NCI-H2227 (cell line): Measurements from ENCODE around the gene MEI4.
"Not testable (repeated sequence)": the region's sequence is repeated elsewhere in the genome, so short reads cannot be mapped to it uniquely, and the experiment has no call there.

Experiments
- DNase-seq: peaks from one replicate; lab custom pipeline; 2025; ENCODE audit not compliant: unreplicated experiment; lab: John Stamatoyannopoulos, UW

MEI4 gene, protein sequence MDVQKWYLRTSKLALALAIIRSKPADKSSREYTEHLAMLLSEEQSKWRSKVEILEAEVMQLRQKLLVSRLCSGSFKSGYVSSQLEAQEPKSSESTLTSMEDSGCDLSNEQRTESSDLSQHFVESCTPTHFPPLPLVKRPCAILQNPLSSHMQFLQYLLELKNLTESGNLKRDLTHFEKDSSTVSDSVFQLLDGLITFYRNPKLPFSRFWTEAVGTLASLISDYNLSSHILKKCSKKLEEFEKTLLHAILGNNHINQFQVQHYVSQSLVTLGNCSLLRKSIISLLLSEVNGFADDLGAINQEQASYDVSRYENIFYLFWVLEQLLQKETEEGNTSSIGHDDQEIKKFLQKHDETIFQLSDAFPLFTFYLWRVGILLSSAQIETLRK

DNA sequence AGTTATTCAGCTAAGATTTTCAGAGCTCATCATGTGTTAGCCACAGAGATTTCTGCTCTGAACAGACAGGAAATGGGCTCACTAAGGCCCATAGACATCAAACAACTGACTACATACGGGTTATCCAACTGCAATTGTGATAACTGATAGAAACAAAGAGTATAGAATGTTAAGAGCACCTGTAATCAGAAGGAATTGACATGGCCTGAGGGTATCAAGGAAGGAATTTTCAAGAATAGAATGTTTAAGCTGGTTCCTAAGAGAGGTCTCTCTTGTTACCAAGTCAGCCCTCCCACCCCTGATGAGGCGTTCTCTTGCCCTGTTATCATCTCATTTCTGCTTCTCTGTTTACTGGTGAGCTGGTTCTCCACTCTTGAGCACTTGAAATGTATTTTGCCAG, at the start of gene MEI4:
Gene MEI4 (plus strand): TSS at position 301 of the 400 bp plus-strand sequence. CDS start 37,633 bp downstream, outside the sequence.
- DNase-seq: no peak

GRCh38 chr6:77604476-77604875, 48.4 kb upstream of the MEI4 start:
- DNase-seq: no peak

DNA sequence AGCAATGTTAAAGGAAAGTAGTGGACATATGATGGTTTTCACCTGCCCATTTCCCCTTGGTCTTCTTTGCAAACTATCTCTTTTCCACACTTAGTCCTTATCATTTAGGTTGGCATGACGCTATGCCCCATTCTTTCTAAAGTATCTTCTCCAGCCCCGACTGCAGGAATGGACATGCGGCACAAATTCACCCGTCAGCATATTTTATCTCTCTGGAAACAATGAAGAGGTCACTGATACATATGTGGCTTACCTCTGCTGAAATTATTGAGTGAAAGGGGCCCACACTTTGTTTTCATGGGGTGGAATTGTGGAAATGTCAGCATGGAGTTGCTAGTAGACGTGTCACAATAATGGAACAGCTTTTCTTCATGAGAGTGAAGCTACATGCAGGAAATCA, 45.8 kb upstream of the MEI4 start:
- DNase-seq: no peak

GRCh38 chr6:77609106-77609505, 43.7 kb upstream of the MEI4 start:
- DNase-seq: no peak

GRCh38 chr6:77619114-77619513, 33.7 kb upstream of the MEI4 start:
- no peak for DNase-seq

DNA sequence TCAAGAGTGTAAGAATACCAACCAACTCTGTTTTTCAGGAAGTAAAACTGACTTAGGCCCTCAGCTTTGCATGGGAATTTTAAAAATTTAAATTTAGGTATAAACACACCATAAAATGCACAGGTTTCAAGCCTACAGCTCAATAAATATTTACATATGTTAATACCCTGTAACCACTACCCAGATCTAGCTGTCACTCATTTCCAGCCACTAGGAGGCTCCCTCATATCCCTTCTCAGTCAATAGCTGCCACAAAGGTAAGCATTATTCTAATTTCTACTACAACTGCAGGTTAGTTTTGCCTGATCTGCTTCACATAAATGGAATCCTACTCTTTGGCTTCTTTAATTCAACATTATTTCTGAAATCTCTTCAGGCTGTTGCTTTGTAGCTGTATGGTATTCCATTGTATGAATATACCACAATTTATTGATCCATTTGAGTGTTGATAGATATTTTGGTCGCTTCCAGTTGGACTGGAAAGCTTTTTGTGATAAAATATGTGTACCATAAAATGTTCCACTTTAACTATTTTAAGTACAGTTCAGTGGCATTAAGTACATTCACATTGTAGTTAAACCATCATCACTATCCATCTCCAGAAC, 32.5 kb upstream of the MEI4 start:
- DNase-seq: no peak

DNA sequence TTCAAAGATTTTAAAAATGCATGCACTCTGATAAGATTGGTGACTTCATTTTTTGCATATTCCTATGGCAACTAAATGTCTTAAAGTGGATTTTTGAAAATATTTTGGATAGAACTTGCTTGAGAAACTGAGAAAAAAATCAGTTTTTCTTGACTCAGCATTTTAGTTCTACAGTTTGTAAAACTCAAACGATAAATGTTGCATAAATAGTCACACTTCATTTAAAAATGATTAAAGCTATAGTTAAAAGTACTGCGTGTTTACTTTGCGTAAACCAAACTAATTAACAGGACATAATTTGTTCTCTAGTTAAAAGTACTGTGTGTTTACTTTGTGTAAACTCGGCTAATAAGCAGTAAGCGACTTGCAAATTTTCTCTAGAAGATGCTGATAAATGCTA, 28.3 kb upstream of the MEI4 start:
- DNase-seq: no peak

DNA sequence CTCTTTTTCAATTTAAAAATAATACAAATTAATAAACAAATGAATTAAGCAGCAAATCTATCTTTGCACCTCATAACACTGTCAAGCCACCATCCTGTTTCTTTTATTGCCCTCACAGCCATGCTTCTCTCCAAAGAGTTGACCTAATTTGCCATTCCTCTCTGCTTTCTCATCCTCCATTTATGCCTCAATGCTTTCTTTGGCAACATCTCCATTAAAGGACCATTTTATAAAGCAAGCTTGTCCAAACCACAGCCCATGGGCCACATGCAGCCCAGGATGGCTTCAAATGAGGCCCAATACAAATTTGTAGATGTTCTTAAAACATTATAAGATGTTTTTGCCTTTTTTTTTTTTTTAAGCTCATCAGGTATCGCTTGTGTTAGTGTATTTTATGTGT, 26.4 kb upstream of the MEI4 start:
- DNase-seq: no peak

DNA sequence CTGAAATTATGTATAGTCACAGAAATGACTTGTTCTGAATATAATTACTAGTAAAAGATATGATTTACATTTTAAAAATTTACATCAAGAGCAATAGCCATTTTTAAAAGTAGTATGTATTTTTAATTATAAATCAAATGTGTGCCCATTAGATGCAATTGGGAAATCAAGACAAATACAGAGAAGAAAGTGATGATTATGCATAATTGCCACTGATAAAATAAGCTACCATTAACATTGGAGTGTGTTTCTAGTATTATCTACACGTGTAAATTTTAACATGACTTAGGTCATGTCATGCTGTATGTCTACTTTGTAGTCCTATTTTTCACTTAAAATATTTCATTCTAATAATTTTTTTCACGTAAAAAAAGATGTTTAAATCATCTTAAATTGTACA, 22.8 kb upstream of the MEI4 start:
- DNase-seq: no peak

- no peak for DNase-seq
Observed at GRCh38 chr6:77633471-77633870, 19.4 kb upstream of the MEI4 start.

DNA sequence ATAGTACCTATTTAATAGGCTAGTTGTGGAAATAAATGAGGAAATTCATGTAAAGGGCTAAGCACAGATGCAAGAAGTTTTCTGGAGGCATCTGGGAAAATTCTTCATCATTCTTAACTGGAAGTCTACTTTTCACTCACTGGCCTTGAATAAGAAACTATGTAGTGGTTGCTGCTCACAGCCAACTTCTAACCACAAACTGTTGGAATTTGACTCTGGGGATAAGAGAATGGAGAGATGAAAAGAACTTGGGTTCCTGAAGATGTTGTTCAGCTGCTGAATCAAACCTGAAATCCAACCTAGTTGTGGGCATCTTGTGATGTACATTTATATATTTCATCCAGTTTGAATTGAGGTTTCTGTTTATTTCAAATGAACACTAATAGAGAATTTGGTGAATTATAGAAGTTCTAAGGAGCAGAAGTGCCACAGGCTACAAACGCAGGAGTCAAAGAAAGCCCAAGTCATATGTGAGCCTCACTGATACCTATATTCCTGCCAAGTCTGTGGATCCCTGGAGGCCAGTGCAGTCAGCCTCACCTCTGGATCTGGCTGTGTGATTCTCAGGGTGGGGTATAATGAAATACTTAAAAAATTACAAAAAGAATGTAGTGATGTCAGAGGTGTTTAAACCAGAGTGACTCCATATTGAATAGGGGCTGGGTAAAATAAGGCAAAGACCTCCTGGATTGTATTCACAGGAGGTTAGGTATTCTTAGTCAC, 18.7 kb upstream of the MEI4 start:
- no peak for DNase-seq

DNA sequence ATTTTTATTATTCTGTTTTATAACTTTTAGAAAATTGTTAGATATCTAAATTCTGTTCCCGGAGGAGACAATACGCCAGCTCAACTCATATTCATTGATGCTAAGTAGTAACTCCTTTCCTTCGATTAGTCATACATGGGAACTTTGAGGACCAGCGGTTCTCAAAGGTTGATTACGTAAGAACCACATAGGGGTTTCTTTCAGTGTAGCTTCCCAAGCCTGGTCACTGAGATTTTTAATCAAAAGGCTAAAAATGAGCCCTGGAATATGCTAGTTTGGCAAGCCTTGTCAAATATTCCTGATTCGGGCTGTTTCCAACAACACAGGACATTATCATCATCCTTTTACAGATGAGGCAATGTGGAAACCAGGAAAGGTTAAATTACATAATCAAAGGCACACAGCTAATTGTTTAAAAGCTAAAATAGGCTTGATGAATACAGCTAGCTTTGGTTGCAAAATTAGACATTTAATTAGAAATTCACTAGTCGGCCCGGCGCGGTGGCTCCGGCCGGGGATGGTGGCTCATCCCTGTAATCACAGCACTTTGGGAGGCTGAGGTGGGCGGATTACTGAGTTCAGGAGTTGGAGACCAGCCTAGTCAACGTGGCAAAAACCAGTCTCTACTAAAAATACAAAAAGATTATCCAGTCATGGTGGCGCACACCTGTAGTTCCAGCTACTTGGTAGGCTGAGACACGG, 14.6 kb upstream of the MEI4 start:
- no peak for DNase-seq

- DNase-seq: no peak
Observed at GRCh38 chr6:77644102-77644705, 8.6 kb upstream of the MEI4 start.

- peak; percentile 95 for DNase-seq
Observed at GRCh38 chr6:77650098-77650663, 2.7 kb upstream of the MEI4 start.

DNA sequence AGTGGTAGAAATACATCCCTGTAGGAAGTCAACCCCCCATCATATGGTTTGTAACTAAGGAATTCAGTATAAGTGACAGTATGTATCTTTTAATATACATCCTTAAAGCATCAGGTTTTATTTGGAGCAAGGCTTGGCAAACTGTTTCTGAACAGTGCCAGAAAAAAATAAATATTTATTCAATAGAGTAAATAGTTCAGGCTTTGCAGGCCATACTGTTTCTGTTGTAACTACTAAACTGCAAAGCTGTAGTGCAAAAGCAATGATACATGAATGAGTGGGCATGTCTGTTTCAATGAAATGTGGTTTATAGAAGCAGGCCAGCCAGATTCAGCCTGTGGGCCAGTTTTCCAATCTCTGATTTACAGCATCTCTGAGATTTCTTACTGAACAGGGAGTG, 977 bp downstream of the MEI4 start:
- no peak for DNase-seq

DNA sequence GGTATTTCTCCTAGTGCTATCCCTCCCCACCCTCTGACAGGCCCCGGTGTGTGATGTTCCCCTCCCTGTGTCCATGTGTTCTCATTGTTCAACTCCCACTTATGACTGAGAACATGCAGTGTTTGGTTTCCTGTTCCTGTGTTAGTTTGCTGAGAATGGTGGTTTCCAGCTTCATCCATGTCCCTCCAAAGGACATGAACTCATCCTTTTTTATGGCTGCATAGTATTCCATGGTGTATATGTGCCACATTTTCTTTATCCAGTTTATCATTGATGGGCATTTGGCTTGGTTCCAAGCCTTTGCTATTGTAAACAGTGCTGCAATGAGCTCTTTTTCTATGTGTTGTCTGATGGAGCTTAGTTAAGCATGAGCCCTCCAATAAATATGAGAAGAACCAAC, 2.2 kb downstream of the MEI4 start:
- not testable (repeated sequence) for DNase-seq

- no peak for DNase-seq
Observed at GRCh38 chr6:77656999-77657764, 4.3 kb downstream of the MEI4 start.

DNA sequence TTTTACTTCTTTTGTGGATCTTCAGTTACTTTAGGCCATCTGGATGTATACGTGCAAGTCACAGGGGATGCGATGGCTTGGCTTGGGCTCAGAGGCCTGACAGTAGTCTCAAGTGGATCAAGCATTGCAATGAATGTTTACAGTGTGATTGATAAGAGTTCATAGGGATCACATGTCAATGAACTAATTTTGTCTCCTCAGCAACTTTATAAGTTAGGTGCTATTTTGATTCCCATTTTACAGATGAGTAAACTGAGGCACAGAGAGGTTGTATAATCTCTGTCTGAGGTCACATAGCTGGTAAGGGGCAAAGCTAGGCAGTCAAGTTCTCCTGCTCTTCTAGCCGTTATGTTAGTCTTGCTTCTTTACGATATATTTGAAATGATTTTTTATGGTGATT, 13.5 kb downstream of the MEI4 start:
- no peak for DNase-seq

GRCh38 chr6:77666846-77667245, 14.0 kb downstream of the MEI4 start:
- DNase-seq: no peak

DNA sequence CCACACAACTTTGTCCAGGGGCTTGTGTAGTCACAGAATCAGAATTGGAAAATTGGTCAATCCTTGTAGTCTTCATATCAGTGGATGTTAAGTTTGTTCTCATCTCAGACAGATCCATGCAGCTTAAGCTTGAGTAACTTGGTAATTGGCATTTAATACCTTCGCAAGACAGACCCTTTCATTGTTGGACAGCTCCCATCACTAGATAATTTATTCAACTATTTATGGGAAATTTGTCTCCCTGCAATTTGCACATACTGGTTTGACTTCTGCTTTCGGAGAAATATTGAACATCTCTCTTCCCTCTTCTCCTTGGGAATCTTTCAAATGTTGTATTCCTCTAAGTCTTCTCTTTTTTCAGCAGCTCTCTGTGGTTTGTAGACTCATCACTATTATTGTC, 17.1 kb downstream of the MEI4 start:
- no peak for DNase-seq
